DND-41 (cell line): ENCODE measurements around the gene CD151.

Experiments
- ATAC-seq: fragments of 200-7000 bp; cut with Tn5 transposase; 3 replicates; pipeline ENCODE4 v1.9.1; 2021; ENCODE audit warnings: low read depth; ENCODE audit not compliant: insufficient read depth
- DNase-seq: peaks from one replicate; pipeline ENCODE4 v3.0.0-alpha.2; 2020
- H2AFZ ChIP-seq: 2 replicates; pipeline ENCODE4 v1.6.0; 2012; ENCODE audit warnings: low read depth, low read length
- H3K27ac ChIP-seq: 2 replicates; pipeline ENCODE4 v1.5.1; 2012; ENCODE audit warnings: low read length, inconsistent platforms
- H3K27me3 ChIP-seq: fragments of 200-600 bp; sonication (generic); 2 replicates; pipeline ENCODE4 v1.6.0; 2012; ENCODE audit warnings: low read length, mild to moderate bottlenecking, inconsistent platforms; ENCODE audit not compliant: insufficient read depth, poor library complexity
- H3K36me3 ChIP-seq: 2 replicates; pipeline ENCODE4 v1.5.1; 2012; ENCODE audit warnings: low read length, inconsistent platforms; ENCODE audit not compliant: insufficient read depth
- H3K4me1 ChIP-seq: 2 replicates; pipeline ENCODE4 v1.5.1; 2012; ENCODE audit warnings: mild to moderate bottlenecking, low read length; ENCODE audit not compliant: insufficient read depth
- H3K4me2 ChIP-seq: 2 replicates; pipeline ENCODE4 v1.6.0; 2012; ENCODE audit warnings: mild to moderate bottlenecking, moderate library complexity, low read length, inconsistent platforms; ENCODE audit not compliant: insufficient read depth
- H3K4me3 ChIP-seq, 2 experiments: fragments of 200-600 bp in 1 of 2; shearing (Covaris generic) in 1 of 2; 2 replicates each; pipeline ENCODE4 v1.5.1; 2012 to 2016; ENCODE audit warnings: inconsistent platforms in 2 of 2, low read length in 2 of 2, mild to moderate bottlenecking in 2 of 2, low read depth in 1 of 2, moderate library complexity in 1 of 2
- H3K79me2 ChIP-seq: 2 replicates; pipeline ENCODE4 v1.6.0; 2012; ENCODE audit warnings: low read length, inconsistent platforms; ENCODE audit not compliant: insufficient read depth
- H3K9ac ChIP-seq: 2 replicates; pipeline ENCODE4 v1.6.0; 2012; ENCODE audit warnings: low read depth, mild to moderate bottlenecking, inconsistent platforms, low read length, moderate library complexity
- H3K9me3 ChIP-seq: 2 replicates; pipeline ENCODE4 v1.5.1; 2012; ENCODE audit warnings: low read length, moderate library complexity, mild to moderate bottlenecking, inconsistent platforms; ENCODE audit not compliant: insufficient read depth, severe bottlenecking
- H4K20me1 ChIP-seq: 2 replicates; pipeline ENCODE4 v1.6.0; 2012; ENCODE audit warnings: low read length; ENCODE audit not compliant: insufficient read depth
- EZH2 ChIP-seq: IDR thresholded peaks from 3 replicates; pipeline ENCODE4 v1.6.1; 2012; ENCODE audit warnings: borderline replicate concordance, low read depth, mild to moderate bottlenecking, moderate library complexity, low read length, inconsistent platforms; ENCODE audit not compliant: severe bottlenecking
- TF ChIP-seq, protein P1 (sequence below): IDR thresholded peaks from 2 replicates; pipeline ENCODE4 v1.5.1; 2012; ENCODE audit warnings: borderline replicate concordance, low read length, moderate library complexity, mild to moderate bottlenecking; ENCODE audit not compliant: poor library complexity, severe bottlenecking; ENCODE audit errors: extremely low read depth

Gene CD151

GRCh38 chr11:843818-844692 lies 11.3 kb downstream of the CD151 start:
- Histone ChIP-seq H3K36me3 (peaks cover 21% of the 10 kb centered on the region), H3K9me3 (no peaks in the 10 kb centered on the region), H3K27ac (no peak overlapping the region), H3K9ac (peak overlapping the region; percentile 91; the same call in 1 of the 2 replicates), H2AFZ (no peak overlapping the region), H3K27me3 (no peaks in the 10 kb centered on the region), H3K4me1 (peaks cover 42% of the 10 kb centered on the region), H3K4me2 (peak overlapping the region; percentile 91; the same call in 1 of the 2 replicates), H4K20me1 (peaks cover 30% of the 10 kb centered on the region), H3K79me2 (peaks cover 21% of the 10 kb centered on the region), H3K4me3 (peak overlapping the region in 1 of 2 experiments; percentile 31; a peak in 1 of 4 replicates)
- DNase-seq = no peak
- peak; percentile 6; the same call in 2 of the 3 replicates for ATAC-seq
- TF ChIP-seq EZH2 = no peak
- TF ChIP-seq, protein P1, sequence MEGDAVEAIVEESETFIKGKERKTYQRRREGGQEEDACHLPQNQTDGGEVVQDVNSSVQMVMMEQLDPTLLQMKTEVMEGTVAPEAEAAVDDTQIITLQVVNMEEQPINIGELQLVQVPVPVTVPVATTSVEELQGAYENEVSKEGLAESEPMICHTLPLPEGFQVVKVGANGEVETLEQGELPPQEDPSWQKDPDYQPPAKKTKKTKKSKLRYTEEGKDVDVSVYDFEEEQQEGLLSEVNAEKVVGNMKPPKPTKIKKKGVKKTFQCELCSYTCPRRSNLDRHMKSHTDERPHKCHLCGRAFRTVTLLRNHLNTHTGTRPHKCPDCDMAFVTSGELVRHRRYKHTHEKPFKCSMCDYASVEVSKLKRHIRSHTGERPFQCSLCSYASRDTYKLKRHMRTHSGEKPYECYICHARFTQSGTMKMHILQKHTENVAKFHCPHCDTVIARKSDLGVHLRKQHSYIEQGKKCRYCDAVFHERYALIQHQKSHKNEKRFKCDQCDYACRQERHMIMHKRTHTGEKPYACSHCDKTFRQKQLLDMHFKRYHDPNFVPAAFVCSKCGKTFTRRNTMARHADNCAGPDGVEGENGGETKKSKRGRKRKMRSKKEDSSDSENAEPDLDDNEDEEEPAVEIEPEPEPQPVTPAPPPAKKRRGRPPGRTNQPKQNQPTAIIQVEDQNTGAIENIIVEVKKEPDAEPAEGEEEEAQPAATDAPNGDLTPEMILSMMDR = no peak

- H4K20me1 ChIP-seq = peaks cover 29% of the 10 kb centered on the region
- H3K4me2 ChIP-seq = no peak overlapping the region
- DNase-seq (peak; percentile 73), ATAC-seq (peak; percentile 34)
- no peak overlapping the region for H2AFZ ChIP-seq
- H3K9me3 ChIP-seq = no peaks in the 10 kb centered on the region
- H3K36me3 ChIP-seq = peaks cover 12% of the 10 kb centered on the region
- H3K27ac ChIP-seq = no peak overlapping the region
- no peak overlapping the region for H3K9ac ChIP-seq
- TF ChIP-seq EZH2 = no peak
- TF ChIP-seq, protein P1 = no peak
- peaks cover 21% of the 10 kb centered on the region for H3K79me2 ChIP-seq
- no peaks in the 10 kb centered on the region for H3K27me3 ChIP-seq
- H3K4me3 ChIP-seq = no peak overlapping the region
- peaks cover 40% of the 10 kb centered on the region for H3K4me1 ChIP-seq
Observed at GRCh38 chr11:844693-845644, 12.2 kb downstream of the CD151 start.

- Histone ChIP-seq H3K36me3 (0 out of 2 replicates have a peak, but pooled peaks cover 2% of the 10 kb centered on the region), H3K9ac (no peak overlapping the region), H3K79me2 (peaks cover 13% of the 10 kb centered on the region), H3K27ac (no peak overlapping the region), H3K4me3 (no peak overlapping the region), H4K20me1 (peaks cover 18% of the 10 kb centered on the region), H3K4me1 (peaks cover 30% of the 10 kb centered on the region), H3K9me3 (no peaks in the 10 kb centered on the region), H2AFZ (no peak overlapping the region), H3K27me3 (no peaks in the 10 kb centered on the region), H3K4me2 (no peak overlapping the region)
- ATAC-seq (no peak), DNase-seq (no peak)
- TF ChIP-seq EZH2 = no peak
- TF ChIP-seq, protein P1 = no peak
Observed at GRCh38 chr11:845872-846495, 13.2 kb downstream of the CD151 start.
